Keratinocyte (primary cell): Measurements from ENCODE around the gene BMP3.

Experiments used
- CTCF ChIP-seq, 3 experiments: IDR thresholded peaks in 1 of 3; conservative IDR thresholded peaks in 1 of 3; optimal IDR thresholded peaks in 1 of 3; 2 replicates in 2 of 3; 3 replicates in 1 of 3; pipeline versions ENCODE3 to v1.5.1; 2011; ENCODE audit warnings: low read length in 3 of 3, mild to moderate bottlenecking in 3 of 3, moderate library complexity in 2 of 3, control low read depth in 1 of 3, inconsistent platforms in 1 of 3; ENCODE audit not compliant: insufficient read depth in 2 of 3; ENCODE audit errors: extremely low read depth in 1 of 3
- EZH2 ChIP-seq: IDR thresholded peaks from one replicate; pipeline ENCODE4 v1.6.1; 2012; ENCODE audit warnings: inconsistent platforms, mild to moderate bottlenecking, low read length, moderate library complexity

GRCh38 chr4:81023484-81023883, 7.0 kb upstream of the BMP3 start:
- TF ChIP-seq CTCF (optimal IDR thresholded peaks at IDR 0.05 in 1 of 3, IDR thresholded peaks at IDR 0.05 in 1 of 3, conservative IDR thresholded peaks at IDR 0.05 in 1 of 3; ENCODE audit: extremely low read depth in 1 of 3, insufficient read depth in 2 of 3, low read length in 3 of 3) = no peak
- TF ChIP-seq EZH2 = no peak
